Heart left ventricle (tissue), 13 donors: ENCODE data around the gene MYO10.
"Not testable (repeated sequence)": the region's sequence is repeated elsewhere in the genome, so short reads cannot be mapped to it uniquely, and the experiment has no call there.

Experiments
- CTCF ChIP-seq, 12 donors: fragments of 200-600 bp; sonication (generic) in 4 of 12; IDR thresholded peaks; one replicate each; pipeline versions ENCODE4 v1.5.0 to v1.8.0; 2018 to 2022; ENCODE audit warnings: antibody characterized with exemption in 12 of 12, mild to moderate bottlenecking in 5 of 12
- POLR2A ChIP-seq, 2 donors: fragments of 450-650 bp; IDR thresholded peaks; one replicate each; pipeline ENCODE4 v1.6.1; 2017; ENCODE audit warnings: antibody characterized with exemption in 2 of 2, mild to moderate bottlenecking in 2 of 2, moderate library complexity in 2 of 2
- donor health status: ischemic (EF 13 %, LVEDD 7.1; RV severe dilation, severe dysfunction).
- donor health status: DM: no; HTN: yes; CAD: no.
- donor health status: DM: no; HTN: no; CAD: no.
- donor health status: ischemic (EF 25% LVEDD 6.9; RV normal size, moderate dysfunction).
- donor health status: ischemic (EF 25% LVEDD 5.7; RV mildly dilated, moderate dysfunction).
- donor health status: ischemic (EF 35%, LVEDD 5.7; RV mildly dilated, moderate dysfunction).
- donor health status: nonischemic (EF 11% LVEDD 7.7; RV severe dilation, severe dysfunction).
- donor health status: DM: yes; HTN: yes; CAD: no.
- donor health status: PGD.
- donor health status: ischemic (EF 29% LVEDD 5.4; RV normal size, mild dysfunction).
- donor health status: nonischemic (EF 23%, LVEDD 6.1; RV moderate dilation, normal function).

- TF ChIP-seq POLR2A, CTCF (IDR thresholded peaks at IDR 0.05): not testable (repeated sequence)
Observed at GRCh38 chr5:16874424-16874823, 61.7 kb downstream of the MYO10 start.
